GM12865 (cell line): ENCODE results near the gene CKS1B.

Experiments
- DNase-seq: peaks from one replicate; pipeline ENCODE4 v3.0.0; 2010; ENCODE audit warnings: low read depth
- H3K4me3 ChIP-seq: 2 replicates; pipeline ENCODE4 v1.5.1; 2011; ENCODE audit warnings: mild to moderate bottlenecking, low read depth, low read length, control low read depth
- CTCF ChIP-seq: IDR thresholded peaks from 2 replicates; pipeline ENCODE4 v1.5.1; 2011; ENCODE audit warnings: low read length, control low read depth, low read depth, inconsistent platforms; ENCODE audit not compliant: insufficient read depth; ENCODE audit errors: missing control alignments

CKS1B gene

GRCh38 chr1:154974102-154974807 lies at the start of gene CKS1B:
Gene CKS1B (plus strand): TSS chr1:154974681. CDS start chr1:154974746, 65 bp downstream.
- DNase-seq = peak; percentile 100
- no peak for TF ChIP-seq CTCF

GRCh38 chr1:154925335-154926170 lies 48.9 kb upstream of the CKS1B start:
- no peak for TF ChIP-seq CTCF
- H3K4me3 ChIP-seq = no peak overlapping the region
- no peak for DNase-seq

More at GRCh38 chr1:154974102-154974807, at the start of gene CKS1B:
- peak within 1 kb of the TSS; percentile 96 for H3K4me3 ChIP-seq

- no peak overlapping the region for H3K4me3 ChIP-seq
- no peak for TF ChIP-seq CTCF
- DNase-seq = no peak
These were observed 48.3 kb upstream of the CKS1B start for GRCh38 chr1:154926201-154926600.

GRCh38 chr1:154931940-154932487 lies 42.5 kb upstream of the CKS1B start:
- H3K4me3 ChIP-seq = no peak overlapping the region
- no peak for TF ChIP-seq CTCF
- no peak for DNase-seq

GRCh38 chr1:154934358-154934948 lies 40.0 kb upstream of the CKS1B start:
- DNase-seq = no peak
- no peak for TF ChIP-seq CTCF

GRCh38 chr1:154935749-154936554 lies 38.5 kb upstream of the CKS1B start:
- DNase-seq = peak; percentile 63
- no peak for TF ChIP-seq CTCF
- peak overlapping the region; percentile 89 for H3K4me3 ChIP-seq

More at GRCh38 chr1:154934358-154934948, 40.0 kb upstream of the CKS1B start:
- no peak overlapping the region for H3K4me3 ChIP-seq
